Fibroblast of lung (primary cell): ENCODE measurements around the gene WDR33. TPM values are rescaled to one million over a fixed set of nuclear protein-coding genes. Genes with fewer than 3 reads are reported as not detected.

ENCODE experiments used
- DNase-seq, 2 donors: peaks; one replicate each; pipeline versions ENCODE4 v3.0.0 to v3.0.0-alpha.2; 2010; ENCODE audit warnings: low read depth in 2 of 2
- H2AFZ ChIP-seq: 2 replicates; pipeline ENCODE4 v1.5.1; 2012; ENCODE audit warnings: low read length, control low read depth, inconsistent platforms
- H3K27ac ChIP-seq: 2 replicates; pipeline ENCODE4 v1.5.1; 2011; ENCODE audit warnings: low read length, control low read depth; ENCODE audit not compliant: insufficient read depth
- H3K27me3 ChIP-seq: 2 replicates; pipeline ENCODE4 v1.5.1; 2011; ENCODE audit warnings: mild to moderate bottlenecking, low read length; ENCODE audit not compliant: control insufficient read depth, insufficient read depth
- H3K36me3 ChIP-seq: 2 replicates; pipeline ENCODE4 v1.5.1; 2011; ENCODE audit warnings: low read length; ENCODE audit not compliant: control insufficient read depth, insufficient read depth
- H3K4me1 ChIP-seq: 2 replicates; pipeline ENCODE4 v1.5.1; 2011; ENCODE audit warnings: low read length; ENCODE audit not compliant: control insufficient read depth, insufficient read depth; ENCODE audit errors: extremely low read depth
- H3K4me2 ChIP-seq: 2 replicates; pipeline ENCODE4 v1.5.1; 2011; ENCODE audit warnings: low read length, control low read depth; ENCODE audit not compliant: insufficient read depth; ENCODE audit errors: extremely low read depth
- H3K4me3 ChIP-seq, 4 experiments: fragments of 200-600 bp in 1 of 4; sonication (generic) in 1 of 4; replicated peaks in 1 of 4; 2 replicates each; pipeline ENCODE4 v1.5.1; 2011 to 2016; ENCODE audit warnings: low read length in 4 of 4, low read depth in 3 of 4, mild to moderate bottlenecking in 3 of 4, control low read depth in 2 of 4, inconsistent platforms in 1 of 4, mixed read lengths in 1 of 4; ENCODE audit not compliant: insufficient read depth in 1 of 4; ENCODE audit errors: control extremely low read depth in 1 of 4
- H3K79me2 ChIP-seq: 2 replicates; pipeline ENCODE4 v1.5.1; 2012; ENCODE audit warnings: mild to moderate bottlenecking, low read length, inconsistent platforms; ENCODE audit not compliant: control insufficient read depth, insufficient read depth
- H3K9ac ChIP-seq: 2 replicates; pipeline ENCODE4 v1.5.1; 2011; ENCODE audit warnings: mild to moderate bottlenecking, low read length, control low read depth; ENCODE audit not compliant: insufficient read depth
- H3K9me3 ChIP-seq: 2 replicates; pipeline ENCODE4 v1.5.1; 2012; ENCODE audit warnings: low read depth, low read length; ENCODE audit not compliant: control insufficient read depth, insufficient read depth
- H4K20me1 ChIP-seq: 2 replicates; pipeline ENCODE4 v1.5.1; 2011; ENCODE audit warnings: low read length; ENCODE audit not compliant: control insufficient read depth, insufficient read depth; ENCODE audit errors: extremely low read depth
- EZH2 ChIP-seq: IDR thresholded peaks from 2 replicates; pipeline ENCODE4 v1.5.1; 2012; ENCODE audit warnings: low read length, control low read depth, mild to moderate bottlenecking; ENCODE audit errors: missing control alignments
- polyA plus RNA-seq, 2 donors: library from polyadenylated mRNA; depleted of rRNA in 1 of 2; stranded (reverse) in 1 of 2; unstranded in 1 of 2; fragments of >200 nt; gene quantifications; 2 replicates each; pipeline ENCODE4 v1.2.1, GENCODE V29; 2011 to 2012; ENCODE audit warnings: missing spikeins in 1 of 2
- total RNA-seq: library from RNA; depleted of rRNA; stranded (reverse); fragments of >200 nt; gene quantifications from 2 replicates; pipeline ENCODE4 v1.2.1, GENCODE V29; 2014
- TF ChIP-seq, protein P1 (sequence below), 2 donors: IDR thresholded peaks in 1 of 2; conservative IDR thresholded peaks in 1 of 2; 1 replicate in 1 of 2; 2 replicates in 1 of 2; pipeline ENCODE4 v1.5.1; 2011 to 2012; ENCODE audit warnings: low read length in 2 of 2, control low read depth in 1 of 2, inconsistent platforms in 1 of 2, low read depth in 1 of 2, mild to moderate bottlenecking in 1 of 2

WDR33 gene
- total and polyA plus RNA-seq, 2 donors (not counting 1 experiment from before 2014, with no cell fraction given) = 27.2 to 28.6 TPM

DNA sequence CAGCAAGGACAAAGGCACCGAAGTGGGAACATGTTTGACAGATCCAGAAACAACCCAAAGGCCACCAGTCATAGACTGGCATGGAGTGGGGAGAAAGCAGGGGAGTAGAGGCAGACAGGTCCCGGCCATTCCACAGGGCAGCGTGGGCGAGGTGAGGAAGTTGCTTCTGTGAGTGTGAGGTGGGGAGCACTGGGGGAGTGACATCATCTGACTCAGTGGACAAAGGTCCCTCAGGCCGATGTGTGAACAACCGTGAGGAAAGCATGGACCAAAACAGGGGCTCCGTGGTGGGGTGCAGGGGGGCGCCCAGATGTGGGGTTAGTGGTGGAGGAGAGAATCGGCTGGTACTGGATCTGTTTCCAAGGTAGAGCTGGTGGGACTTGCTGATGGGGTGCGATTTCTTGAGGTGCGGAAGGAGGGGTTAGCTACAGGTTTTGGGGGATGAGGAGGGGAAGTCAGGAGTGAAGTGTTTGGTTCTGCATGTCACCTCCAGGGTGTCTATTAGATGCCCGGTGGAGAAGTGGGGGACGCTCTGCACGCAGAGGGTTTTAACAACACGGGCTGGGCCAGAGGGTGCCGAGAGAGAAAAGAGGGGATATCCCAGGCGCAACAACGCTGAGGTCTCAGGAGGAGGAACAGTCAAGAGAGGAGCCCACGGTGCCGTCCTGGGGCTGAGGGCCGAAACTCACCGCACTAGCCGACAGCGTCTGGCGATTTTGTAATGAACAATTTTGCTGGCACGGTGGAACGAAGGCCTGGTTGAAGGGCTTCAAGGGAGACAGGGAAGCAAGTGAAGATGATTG is 112.2 kb downstream of the WDR33 start:
- H2AFZ ChIP-seq = no peak overlapping the region
- no peak overlapping the region for H3K9ac ChIP-seq
- H3K79me2 ChIP-seq = peaks cover 9% of the 10 kb centered on the region
- H3K9me3 ChIP-seq = no peaks in the 10 kb centered on the region
- no peak overlapping the region for H3K4me2 ChIP-seq
- no peaks in the 10 kb centered on the region for H3K27me3 ChIP-seq
- no peak for DNase-seq
- H3K36me3 ChIP-seq = no peaks in the 10 kb centered on the region
- peaks cover 5% of the 10 kb centered on the region for H3K4me1 ChIP-seq
- TF ChIP-seq, protein P1, sequence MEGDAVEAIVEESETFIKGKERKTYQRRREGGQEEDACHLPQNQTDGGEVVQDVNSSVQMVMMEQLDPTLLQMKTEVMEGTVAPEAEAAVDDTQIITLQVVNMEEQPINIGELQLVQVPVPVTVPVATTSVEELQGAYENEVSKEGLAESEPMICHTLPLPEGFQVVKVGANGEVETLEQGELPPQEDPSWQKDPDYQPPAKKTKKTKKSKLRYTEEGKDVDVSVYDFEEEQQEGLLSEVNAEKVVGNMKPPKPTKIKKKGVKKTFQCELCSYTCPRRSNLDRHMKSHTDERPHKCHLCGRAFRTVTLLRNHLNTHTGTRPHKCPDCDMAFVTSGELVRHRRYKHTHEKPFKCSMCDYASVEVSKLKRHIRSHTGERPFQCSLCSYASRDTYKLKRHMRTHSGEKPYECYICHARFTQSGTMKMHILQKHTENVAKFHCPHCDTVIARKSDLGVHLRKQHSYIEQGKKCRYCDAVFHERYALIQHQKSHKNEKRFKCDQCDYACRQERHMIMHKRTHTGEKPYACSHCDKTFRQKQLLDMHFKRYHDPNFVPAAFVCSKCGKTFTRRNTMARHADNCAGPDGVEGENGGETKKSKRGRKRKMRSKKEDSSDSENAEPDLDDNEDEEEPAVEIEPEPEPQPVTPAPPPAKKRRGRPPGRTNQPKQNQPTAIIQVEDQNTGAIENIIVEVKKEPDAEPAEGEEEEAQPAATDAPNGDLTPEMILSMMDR (conservative IDR thresholded peaks at IDR 0.05 in 1 of 2, IDR thresholded peaks at IDR 0.05 in 1 of 2; ENCODE audit: low read depth in 1 of 2, low read length in 2 of 2) = no peak
- no peak for TF ChIP-seq EZH2
- H3K4me3 ChIP-seq = no peak overlapping the region
- H4K20me1 ChIP-seq = no peaks in the 10 kb centered on the region
- H3K27ac ChIP-seq = no peak overlapping the region

DNA sequence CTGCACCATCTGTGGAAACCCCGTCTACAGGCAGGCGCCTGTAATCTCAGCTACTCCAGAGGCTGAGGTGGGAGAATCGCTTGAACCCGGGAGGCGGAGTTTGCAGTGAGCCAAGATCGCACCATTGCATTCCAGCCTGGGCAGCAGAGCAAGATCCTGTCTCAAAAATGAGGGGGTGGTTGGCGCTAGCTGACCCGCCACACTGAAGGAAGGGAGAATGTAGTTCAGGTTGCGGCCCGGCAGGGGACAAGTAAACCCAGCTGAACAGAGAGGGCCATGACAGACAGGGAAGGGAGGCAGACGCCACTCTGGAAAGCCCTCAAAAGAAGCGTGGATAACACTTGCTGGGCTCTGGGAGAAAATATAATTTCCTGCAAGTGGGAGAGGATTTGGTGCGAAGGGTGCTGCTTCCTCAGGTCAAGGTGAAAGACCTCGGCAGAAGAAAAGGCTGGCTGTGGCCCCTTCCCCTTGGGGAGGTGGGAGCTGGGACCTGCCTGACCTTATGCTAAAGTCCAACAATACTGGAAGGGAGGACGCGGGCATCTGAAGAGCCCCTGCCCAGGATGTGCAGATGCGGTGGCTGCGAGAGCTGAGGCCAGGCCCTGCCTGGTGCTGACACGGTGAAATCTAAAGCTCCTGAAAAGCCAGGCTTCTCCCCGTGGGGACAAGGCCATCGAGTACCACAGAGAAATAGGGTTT is 113.3 kb downstream of the WDR33 start:
- Histone ChIP-seq H3K4me2 (no peak overlapping the region), H4K20me1 (no peaks in the 10 kb centered on the region), H3K79me2 (peaks cover 2% of the 10 kb centered on the region), H3K9ac (no peak overlapping the region), H2AFZ (no peak overlapping the region), H3K9me3 (no peaks in the 10 kb centered on the region), H3K4me3 (no peak overlapping the region), H3K27ac (no peak overlapping the region), H3K4me1 (peaks cover 5% of the 10 kb centered on the region), H3K36me3 (no peaks in the 10 kb centered on the region), H3K27me3 (no peaks in the 10 kb centered on the region)
- TF ChIP-seq, protein P1 (conservative IDR thresholded peaks at IDR 0.05 in 1 of 2, IDR thresholded peaks at IDR 0.05 in 1 of 2; ENCODE audit: low read depth in 1 of 2, low read length in 2 of 2) = no peak
- TF ChIP-seq EZH2 = no peak
- DNase-seq = no peak
